SK-N-SH treated with all-trans-retinoic acid at 6 μM for 48 hours (cell line): ENCODE measurements around the gene WDR55.

Experiments used
- CREB5 ChIP-seq: fragments of 250-450 bp; sonication (Bioruptor Pico); IDR thresholded peaks from 2 replicates; pipeline ENCODE4 v1.5.1; 2020; ENCODE audit warnings: low read depth, mild to moderate bottlenecking, moderate library complexity
- GLIS3 ChIP-seq: fragments of 250-450 bp; sonication (Bioruptor Pico); IDR thresholded peaks from 2 replicates; pipeline ENCODE4 v1.5.0; 2020; ENCODE audit warnings: mild to moderate bottlenecking, moderate library complexity
- RARB ChIP-seq: fragments of 250-450 bp; sonication (Bioruptor Pico); IDR thresholded peaks from 2 replicates; pipeline ENCODE4 v1.8.0; 2021; ENCODE audit warnings: mild to moderate bottlenecking, moderate library complexity
- TOX ChIP-seq: fragments of 250-450 bp; sonication (Bioruptor Pico); IDR thresholded peaks from 2 replicates; pipeline ENCODE4 v1.8.0; 2021; ENCODE audit warnings: mild to moderate bottlenecking, moderate library complexity, borderline replicate concordance

- TF ChIP-seq TOX (no peak), RARB (CRISPR knock-in tag) (no peak), GLIS3 (no peak), CREB5 (no peak)
Measured at GRCh38 chr5:140664030-140664358, 710 bp upstream of the WDR55 start.
